Measurements from ENCODE around the gene SGCD. TPM values are rescaled to one million over a fixed set of nuclear protein-coding genes. Genes with fewer than 3 reads are reported as not detected.

Gene SGCD
- total RNA-seq, 1 donor from 2014 or later: 7.5 TPM

GRCh38 chr5:156386976-156387375 is 60.0 kb downstream of the SGCD start:
- Histone ChIP-seq H3K9me3 (no peaks in the 10 kb centered on the region), H3K27ac (no peak overlapping the region), H3K4me3 (no peak overlapping the region), H3K4me1 (no peaks in the 10 kb centered on the region), H3K27me3 (no peaks in the 10 kb centered on the region), H3K36me3 (no peaks in the 10 kb centered on the region)
- ATAC-seq: no peak
- intact Hi-C loops (cut with DNase I): no loop called here
- no peak for DNase-seq
- no peak for TF ChIP-seq CTCF (IDR thresholded peaks at IDR 0.05)

GRCh38 chr5:156387391-156387790 is 60.4 kb downstream of the SGCD start:
- H3K36me3 ChIP-seq: no peaks in the 10 kb centered on the region
- intact Hi-C loops (cut with DNase I): no loop called here
- no peak for TF ChIP-seq CTCF (IDR thresholded peaks at IDR 0.05)
- H3K9me3 ChIP-seq: no peaks in the 10 kb centered on the region
- ATAC-seq: no peak
- no peak for DNase-seq
- no peak overlapping the region for H3K27ac ChIP-seq
- H3K4me1 ChIP-seq: no peaks in the 10 kb centered on the region
- no peaks in the 10 kb centered on the region for H3K27me3 ChIP-seq
- H3K4me3 ChIP-seq: no peak overlapping the region

- intact Hi-C loops (cut with DNase I): no loop called here
- Histone ChIP-seq H3K27me3 (no peaks in the 10 kb centered on the region), H3K27ac (no peak overlapping the region), H3K36me3 (no peaks in the 10 kb centered on the region), H3K4me3 (no peak overlapping the region), H3K9me3 (no peaks in the 10 kb centered on the region), H3K4me1 (no peaks in the 10 kb centered on the region)
- DNase-seq (no peak), ATAC-seq (no peak)
- TF ChIP-seq CTCF (IDR thresholded peaks at IDR 0.05): no peak
Observed at GRCh38 chr5:156388233-156388632, 61.3 kb downstream of the SGCD start.

GRCh38 chr5:156391139-156391538 is 64.2 kb downstream of the SGCD start:
- Histone ChIP-seq H3K27me3 (no peaks in the 10 kb centered on the region), H3K36me3 (no peaks in the 10 kb centered on the region), H3K4me1 (no peaks in the 10 kb centered on the region), H3K4me3 (no peak overlapping the region), H3K27ac (no peak overlapping the region), H3K9me3 (no peaks in the 10 kb centered on the region)
- DNase-seq: no peak
- no peak for ATAC-seq
- TF ChIP-seq CTCF (IDR thresholded peaks at IDR 0.05): no peak
- intact Hi-C loops (cut with DNase I): no loop called here

GRCh38 chr5:156393980-156394379 is 67.0 kb downstream of the SGCD start:
- no peak for ATAC-seq
- H3K4me1 ChIP-seq: no peaks in the 10 kb centered on the region
- no peaks in the 10 kb centered on the region for H3K27me3 ChIP-seq
- no peak for DNase-seq
- no peaks in the 10 kb centered on the region for H3K9me3 ChIP-seq
- TF ChIP-seq CTCF (IDR thresholded peaks at IDR 0.05): no peak
- H3K4me3 ChIP-seq: no peak overlapping the region
- H3K36me3 ChIP-seq: no peaks in the 10 kb centered on the region
- intact Hi-C loops (cut with DNase I): no loop called here
- H3K27ac ChIP-seq: no peak overlapping the region

GRCh38 chr5:156394642-156395305 is 67.8 kb downstream of the SGCD start:
- Histone ChIP-seq H3K36me3 (no peaks in the 10 kb centered on the region), H3K27ac (no peak overlapping the region), H3K4me1 (no peaks in the 10 kb centered on the region), H3K27me3 (no peaks in the 10 kb centered on the region), H3K9me3 (no peaks in the 10 kb centered on the region), H3K4me3 (no peak overlapping the region)
- no peak for DNase-seq
- intact Hi-C loops (cut with DNase I): no loop called here
- TF ChIP-seq CTCF (IDR thresholded peaks at IDR 0.05): no peak
- ATAC-seq: no peak

All from upper lobe of right lung (tissue), 1 donor.